Measurements from ENCODE around the gene PLCB1. TPM values are rescaled to one million over a fixed set of nuclear protein-coding genes. Genes with fewer than 3 reads are reported as not detected.

The PLCB1 gene
- total RNA-seq, 4 donors from 2014 or later = 72.9 to 115 (median 76.3) TPM

GRCh38 chr20:8579035-8579434 is 447.0 kb downstream of the PLCB1 start:
- TF ChIP-seq POLR2AphosphoS5 (IDR thresholded peaks at IDR 0.05) (no peak), EP300 (IDR thresholded peaks at IDR 0.05) (no peak), POLR2A (IDR thresholded peaks at IDR 0.05; ENCODE audit: low read depth) (no peak)
- TF ChIP-seq, protein P1, sequence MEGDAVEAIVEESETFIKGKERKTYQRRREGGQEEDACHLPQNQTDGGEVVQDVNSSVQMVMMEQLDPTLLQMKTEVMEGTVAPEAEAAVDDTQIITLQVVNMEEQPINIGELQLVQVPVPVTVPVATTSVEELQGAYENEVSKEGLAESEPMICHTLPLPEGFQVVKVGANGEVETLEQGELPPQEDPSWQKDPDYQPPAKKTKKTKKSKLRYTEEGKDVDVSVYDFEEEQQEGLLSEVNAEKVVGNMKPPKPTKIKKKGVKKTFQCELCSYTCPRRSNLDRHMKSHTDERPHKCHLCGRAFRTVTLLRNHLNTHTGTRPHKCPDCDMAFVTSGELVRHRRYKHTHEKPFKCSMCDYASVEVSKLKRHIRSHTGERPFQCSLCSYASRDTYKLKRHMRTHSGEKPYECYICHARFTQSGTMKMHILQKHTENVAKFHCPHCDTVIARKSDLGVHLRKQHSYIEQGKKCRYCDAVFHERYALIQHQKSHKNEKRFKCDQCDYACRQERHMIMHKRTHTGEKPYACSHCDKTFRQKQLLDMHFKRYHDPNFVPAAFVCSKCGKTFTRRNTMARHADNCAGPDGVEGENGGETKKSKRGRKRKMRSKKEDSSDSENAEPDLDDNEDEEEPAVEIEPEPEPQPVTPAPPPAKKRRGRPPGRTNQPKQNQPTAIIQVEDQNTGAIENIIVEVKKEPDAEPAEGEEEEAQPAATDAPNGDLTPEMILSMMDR (IDR thresholded peaks at IDR 0.05) = no peak
- Histone ChIP-seq H3K27ac (replicated peaks in 1 of 4) (no peak overlapping the region), H3K36me3 (no peaks in the 10 kb centered on the region), H3K9me3 (no peaks in the 10 kb centered on the region), H3K27me3 (no peaks in the 10 kb centered on the region), H3K4me3 (no peak overlapping the region), H3K4me1 (peaks cover 0 to 26% (median 19%) of the 10 kb centered on the region in 4 donors)
- intact Hi-C loops (cut with DNase I) = no loop called here
- DNase-seq (ENCODE audit: extremely low spot score) = no peak
- WGBS = 86% methylated on average over 3 of the region's 3 CpGs

- no peak for DNase-seq (ENCODE audit: extremely low spot score)
- Histone ChIP-seq H3K27me3 (no peaks in the 10 kb centered on the region), H3K4me3 (no peak overlapping the region), H3K9me3 (no peaks in the 10 kb centered on the region), H3K27ac (replicated peaks in 1 of 4) (no peak overlapping the region), H3K4me1 (peaks cover 0 to 13% (median 11%) of the 10 kb centered on the region in 4 donors), H3K36me3 (no peaks in the 10 kb centered on the region)
- intact Hi-C loops (cut with DNase I) = no loop called here
- no peak for TF ChIP-seq POLR2A (IDR thresholded peaks at IDR 0.05; ENCODE audit: low read depth)
- 100% methylated on average over 3 of the region's 3 CpGs for WGBS
Observed at GRCh38 chr20:8581446-8582183, 449.5 kb downstream of the PLCB1 start.

GRCh38 chr20:8583012-8583565 is 451.0 kb downstream of the PLCB1 start:
- 98% methylated on average over 1 of the region's 1 CpG for WGBS
- no peaks in the 10 kb centered on the region for H3K36me3 ChIP-seq
- H3K4me1 ChIP-seq = peaks cover 0 to 6% (median 3%) of the 10 kb centered on the region in 4 donors
- no peaks in the 10 kb centered on the region for H3K27me3 ChIP-seq
- TF ChIP-seq POLR2A (IDR thresholded peaks at IDR 0.05; ENCODE audit: low read depth) (no peak), EP300 (IDR thresholded peaks at IDR 0.05) (no peak), POLR2AphosphoS5 (IDR thresholded peaks at IDR 0.05) (no peak)
- TF ChIP-seq, protein P1 (IDR thresholded peaks at IDR 0.05) = no peak
- no peak overlapping the region for H3K27ac ChIP-seq (replicated peaks in 1 of 4)
- intact Hi-C loops (cut with DNase I) = no loop called here
- no peak overlapping the region for H3K4me3 ChIP-seq
- no peak for DNase-seq (ENCODE audit: extremely low spot score)
- H3K9me3 ChIP-seq = no peaks in the 10 kb centered on the region

- WGBS = 91% methylated on average over 7 of the region's 7 CpGs
- DNase-seq (ENCODE audit: extremely low spot score) = no peak
- Histone ChIP-seq H3K36me3 (no peaks in the 10 kb centered on the region), H3K4me3 (no peak overlapping the region), H3K27me3 (no peaks in the 10 kb centered on the region), H3K4me1 (peaks cover 0 to under 1% (median 0%) of the 10 kb centered on the region in 4 donors), H3K9me3 (no peaks in the 10 kb centered on the region), H3K27ac (replicated peaks in 1 of 4) (no peak overlapping the region)
- no peak for TF ChIP-seq EP300 (IDR thresholded peaks at IDR 0.05)
- TF ChIP-seq POLR2AphosphoS5 (IDR thresholded peaks at IDR 0.05) = no peak
- TF ChIP-seq, protein P1 (IDR thresholded peaks at IDR 0.05) = no peak
- TF ChIP-seq POLR2A (IDR thresholded peaks at IDR 0.05; ENCODE audit: low read depth) = no peak
- intact Hi-C loops (cut with DNase I) = no loop called here
Observed at GRCh38 chr20:8583566-8584043, 451.5 kb downstream of the PLCB1 start.

GRCh38 chr20:8587251-8587650 is 455.2 kb downstream of the PLCB1 start:
- Histone ChIP-seq H3K9me3 (no peaks in the 10 kb centered on the region), H3K27ac (replicated peaks in 1 of 4) (no peak overlapping the region), H3K4me3 (no peak overlapping the region), H3K27me3 (no peaks in the 10 kb centered on the region), H3K4me1 (no peaks in the 10 kb centered on the region), H3K36me3 (no peaks in the 10 kb centered on the region)
- WGBS = 80% methylated on average over 1 of the region's 1 CpG
- intact Hi-C loops (cut with DNase I) = no loop called here
- no peak for DNase-seq (ENCODE audit: extremely low spot score)
- TF ChIP-seq POLR2AphosphoS5 (IDR thresholded peaks at IDR 0.05) = no peak
- TF ChIP-seq, protein P1 (IDR thresholded peaks at IDR 0.05) = no peak
- no peak for TF ChIP-seq EP300 (IDR thresholded peaks at IDR 0.05)
- no peak for TF ChIP-seq POLR2A (IDR thresholded peaks at IDR 0.05; ENCODE audit: low read depth)

All from esophagus muscularis mucosa (tissue), 4 donors.